ENCODE measurements around the gene PINK1.
A peak's percentile ranks its signal among the peaks of the same experiment; 100 is the strongest.
"Not testable (repeated sequence)": the region's sequence is repeated elsewhere in the genome, so short reads cannot be mapped to it uniquely, and the experiment has no call there.

PINK1 gene

GRCh38 chr1:20633190-20634064 lies at the start of gene PINK1:
Gene PINK1, plus strand, starts transcription at chr1:20633458. Its CDS starts 91 bp downstream, at chr1:20633549.
- DNase-seq = peak; percentile 82

DNA sequence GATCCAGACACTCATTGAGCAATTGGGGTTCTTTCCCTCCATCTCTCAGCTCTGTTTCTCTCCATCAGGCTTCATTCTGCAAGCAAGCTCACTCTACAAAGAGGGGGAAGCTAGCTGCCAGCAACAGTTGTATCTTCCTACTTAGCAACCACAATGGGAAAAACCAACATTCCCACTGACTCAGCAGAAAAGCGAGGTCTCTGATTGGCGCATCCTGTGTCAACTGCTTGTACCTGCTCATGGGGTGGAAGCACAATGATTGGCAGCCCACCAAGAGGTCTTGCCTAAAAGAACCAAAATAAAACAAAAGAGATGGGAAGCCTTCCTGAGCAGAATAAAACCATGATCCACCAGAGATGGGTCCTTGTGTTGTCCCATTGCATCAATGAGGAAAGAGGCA lies 48.4 kb upstream of the PINK1 start:
- no peak for DNase-seq

DNA sequence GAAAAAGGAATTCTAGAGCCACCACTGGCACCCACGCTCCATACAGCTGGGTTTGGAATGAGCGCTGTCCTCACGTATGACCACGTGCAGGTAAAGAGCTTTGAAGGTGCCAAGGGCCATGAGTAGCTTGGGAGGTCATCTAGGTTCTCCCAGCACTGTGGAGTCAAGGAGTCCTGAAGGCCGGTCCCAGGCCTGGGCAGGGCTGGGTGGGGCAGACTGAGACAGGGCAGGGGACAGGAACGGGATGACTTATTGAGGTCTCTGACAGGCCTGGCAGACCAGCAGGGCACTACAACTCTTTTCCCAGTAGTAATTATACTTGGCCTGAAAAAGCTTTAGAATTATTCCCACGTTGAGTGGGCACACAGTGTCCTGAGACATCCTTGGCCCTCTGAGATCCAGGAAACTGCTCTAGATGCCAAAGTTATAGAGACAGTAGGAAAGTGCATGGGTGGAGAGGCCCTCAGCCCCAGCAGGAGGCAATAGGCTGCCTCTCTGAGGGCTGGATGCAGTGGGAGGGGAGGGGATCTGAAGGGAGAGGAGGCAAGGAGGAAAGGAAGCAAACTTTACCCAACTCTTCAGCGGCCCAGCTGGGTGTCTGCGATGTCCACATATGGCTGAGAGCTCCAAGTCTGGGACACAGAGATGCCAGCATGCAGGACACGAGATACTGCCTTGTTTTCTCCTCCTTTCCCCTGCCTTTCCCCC lies 46.2 kb upstream of the PINK1 start:
- no peak for DNase-seq

DNA sequence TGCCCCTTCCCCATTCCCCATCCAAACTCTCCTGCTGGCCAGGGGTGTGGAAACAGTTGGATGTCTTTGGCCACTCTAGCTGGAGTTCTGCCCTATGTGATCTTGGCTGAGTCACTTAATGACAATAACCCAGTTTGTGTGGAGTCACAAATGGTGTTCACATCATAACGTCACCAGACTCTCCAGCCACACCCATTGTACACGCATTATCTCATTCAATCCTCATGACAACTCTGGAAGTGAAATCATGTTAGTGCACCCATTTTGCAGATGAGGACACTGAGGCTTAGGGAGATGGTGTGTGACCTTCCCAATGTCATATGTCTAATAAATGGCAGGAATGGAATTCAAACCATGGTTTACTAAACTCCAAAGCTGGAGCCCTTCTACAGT lies 45.6 kb upstream of the PINK1 start:
- no peak for DNase-seq

DNA sequence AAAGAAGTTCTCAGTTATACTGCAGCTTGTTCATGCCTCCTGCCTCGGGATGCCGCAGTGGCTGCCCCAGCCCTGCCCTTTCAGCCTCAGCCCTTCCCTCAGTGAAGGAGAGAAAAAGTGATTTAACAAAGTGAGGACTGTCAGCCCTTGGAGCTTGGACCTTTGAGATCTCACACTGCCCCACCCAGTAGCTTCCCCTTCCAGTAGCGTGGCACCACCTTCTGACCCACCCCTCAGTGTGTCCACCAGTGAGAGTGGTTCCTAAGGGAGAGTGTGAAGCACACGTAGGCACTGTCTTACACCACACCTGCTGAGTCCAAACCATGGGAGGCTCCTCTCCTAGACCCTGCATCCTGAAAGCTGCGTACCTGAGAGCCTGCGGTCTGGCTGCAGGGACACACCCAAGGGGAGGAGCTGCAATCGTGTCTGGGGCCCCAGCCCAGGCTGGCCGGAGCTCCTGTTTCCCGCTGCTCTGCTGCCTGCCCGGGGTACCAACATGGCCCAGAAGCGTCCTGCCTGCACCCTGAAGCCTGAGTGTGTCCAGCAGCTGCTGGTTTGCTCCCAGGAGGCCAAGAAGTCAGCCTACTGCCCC lies 44.5 kb upstream of the PINK1 start, which contains the start of gene CDA:
CDA (plus strand) TSS at position 464 of the 592 bp plus-strand sequence; CDS start at position 497, 33 bp downstream.
- no peak for DNase-seq

DNA sequence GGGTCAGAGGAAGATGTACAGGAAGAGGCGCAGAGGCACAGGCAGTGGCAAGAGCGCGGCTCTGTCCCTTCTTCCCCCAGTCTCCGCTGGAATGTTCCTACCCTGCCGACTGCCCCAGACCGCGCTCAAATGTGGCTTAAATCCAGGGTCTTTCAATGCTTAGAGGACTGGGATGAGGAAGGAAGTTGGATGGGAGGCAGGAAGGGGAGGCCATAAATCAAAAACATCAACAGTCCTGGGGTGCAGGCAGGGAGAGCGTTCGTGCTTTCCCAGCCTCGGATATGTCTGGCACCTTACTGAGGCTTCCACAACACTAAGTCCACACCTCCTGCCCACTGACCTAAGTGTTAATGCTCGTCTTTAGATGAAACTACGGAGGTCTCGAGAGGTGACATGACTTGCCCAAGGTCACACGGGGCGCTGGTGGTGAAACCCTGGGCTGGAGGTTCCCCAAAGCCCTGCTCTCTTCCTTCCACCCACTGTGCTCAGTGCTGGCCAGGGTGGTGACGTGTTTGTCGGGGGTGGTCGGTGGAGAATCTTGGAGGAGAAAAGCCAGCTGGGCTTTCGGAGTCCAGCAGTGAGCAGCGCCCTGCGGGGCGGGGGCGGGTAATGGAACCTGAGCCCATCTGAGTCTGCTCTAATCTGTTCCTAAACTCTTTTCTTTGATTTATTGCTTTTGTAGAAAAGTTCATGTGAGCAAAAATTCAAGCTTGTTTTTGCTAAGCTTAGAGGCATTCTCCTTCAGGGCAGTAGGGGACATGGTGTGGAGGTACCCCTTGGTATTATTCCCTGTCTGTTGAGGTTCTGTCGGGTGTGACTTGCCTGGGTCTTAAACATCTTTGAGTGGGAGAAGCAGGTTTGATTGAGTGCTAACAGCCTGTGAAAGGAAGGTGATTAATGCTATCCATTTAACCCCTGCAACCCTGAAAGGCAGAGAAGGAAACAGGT lies 43.7 kb upstream of the PINK1 start:
- no peak for DNase-seq

DNA sequence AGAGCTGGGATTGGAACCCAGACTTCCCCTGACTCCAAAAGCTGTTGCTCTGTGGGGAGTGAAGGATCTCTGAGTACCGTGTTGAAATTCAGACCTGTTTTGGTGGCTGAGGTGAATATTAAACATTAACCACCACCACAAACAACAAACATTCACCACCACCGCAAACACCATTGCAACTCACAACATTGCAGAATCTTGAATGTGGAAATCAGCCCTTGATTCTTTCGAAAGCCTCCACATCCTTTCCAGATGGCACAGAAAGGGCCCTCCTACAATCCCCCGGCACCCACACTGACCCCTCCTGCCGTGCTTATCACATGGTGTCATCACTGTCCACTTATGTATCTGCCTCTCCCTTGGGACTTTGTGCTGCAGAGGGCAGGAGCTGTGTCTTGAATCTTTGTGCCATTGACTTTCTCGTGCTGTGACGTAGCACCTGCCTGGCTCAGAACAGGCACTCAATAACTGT lies 42.9 kb upstream of the PINK1 start:
- no peak for DNase-seq

DNA sequence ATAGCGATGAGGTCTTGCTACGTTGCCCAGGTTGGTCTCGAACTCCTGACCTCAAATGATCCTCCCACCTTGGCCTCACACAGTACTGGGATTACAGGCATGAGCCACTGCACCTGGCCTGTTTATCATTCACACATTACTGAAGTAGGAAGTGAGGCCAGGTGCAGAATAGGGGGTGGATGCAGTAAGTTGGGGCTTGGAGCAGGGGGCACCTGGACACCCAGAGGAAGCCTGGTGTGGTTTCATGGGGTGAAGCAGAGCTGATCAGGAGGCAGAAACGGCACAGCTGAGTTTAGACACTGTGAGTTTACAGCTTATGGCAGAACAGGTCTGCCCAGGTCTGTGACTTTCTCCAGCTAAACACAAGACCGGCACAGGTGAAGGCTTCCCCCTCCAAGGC lies 39.5 kb upstream of the PINK1 start:
- no peak for DNase-seq

- no peak for DNase-seq
Observed at GRCh38 chr1:20594746-20595145, 38.5 kb upstream of the PINK1 start.

DNA sequence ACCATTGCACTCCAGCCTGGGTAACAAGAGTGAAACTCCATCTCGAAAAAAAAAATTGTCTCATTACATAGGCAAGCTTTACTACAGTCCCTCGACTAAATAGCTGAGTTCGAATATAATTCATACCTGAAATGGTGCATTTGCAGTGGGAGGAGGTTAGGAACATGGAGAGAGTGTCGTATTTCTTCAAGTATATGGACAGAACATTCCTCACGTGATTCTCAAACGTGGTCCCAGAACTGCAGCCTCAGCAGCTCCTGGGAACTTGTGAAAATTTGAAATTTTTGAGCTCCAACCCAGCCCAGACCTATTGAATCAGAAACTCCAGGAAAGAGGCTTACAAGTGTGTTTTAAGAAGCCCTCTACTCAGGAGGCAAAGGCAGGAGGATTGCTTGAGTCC lies 37.2 kb upstream of the PINK1 start:
- DNase-seq = no peak

DNA sequence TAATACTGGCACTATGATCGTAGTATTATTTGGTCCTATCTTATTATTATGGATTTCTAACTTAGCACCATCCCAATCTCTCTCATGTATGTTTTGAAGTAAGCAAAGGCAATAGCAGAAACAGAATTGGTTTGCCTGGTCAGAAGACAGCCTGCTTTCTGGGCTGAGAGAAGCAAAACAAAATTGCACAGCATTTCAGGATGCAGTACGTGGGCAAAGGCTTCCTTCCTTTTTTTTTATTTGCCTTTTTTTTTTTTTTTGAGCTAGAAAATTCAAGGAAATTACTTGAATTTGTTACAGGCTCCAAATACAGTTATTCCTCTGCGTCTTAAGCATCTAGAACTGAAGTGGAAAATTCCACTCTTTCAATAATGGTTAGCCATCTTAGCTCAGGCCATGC lies 35.6 kb upstream of the PINK1 start:
- no peak for DNase-seq

GRCh38 chr1:20600156-20600555 lies 33.1 kb upstream of the PINK1 start:
- DNase-seq = no peak

DNA sequence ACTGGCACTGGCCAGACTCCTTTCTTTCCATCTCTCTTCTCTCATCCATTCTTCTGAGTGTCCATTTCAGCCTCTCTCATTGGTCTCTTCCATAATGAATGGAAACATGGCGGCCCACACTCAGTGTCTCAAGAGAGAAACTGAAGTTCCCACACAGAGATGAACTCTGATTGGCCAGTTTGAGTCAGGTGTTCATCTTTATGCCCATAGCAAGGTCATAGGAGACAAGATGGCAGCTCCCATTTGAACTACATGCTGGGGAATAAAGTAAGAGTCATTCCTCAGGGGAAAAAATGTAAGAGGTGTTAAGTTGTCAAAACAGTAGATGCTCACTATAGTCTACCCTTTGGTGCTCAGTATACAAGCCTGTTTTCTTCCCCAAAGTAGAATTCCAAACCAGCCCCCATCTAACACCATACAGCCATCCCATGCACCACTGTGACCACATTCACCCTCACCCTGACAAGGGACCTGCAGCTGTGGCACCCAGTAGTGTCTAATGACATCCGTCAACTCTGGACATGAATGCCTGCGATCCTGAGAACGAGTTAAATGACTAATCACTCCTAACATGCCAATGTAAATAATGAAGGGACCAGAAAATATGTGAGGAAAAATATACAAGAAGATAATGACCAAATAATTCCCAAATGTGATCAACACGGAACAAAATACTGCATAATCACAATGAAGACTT lies 32.0 kb upstream of the PINK1 start:
- DNase-seq = no peak

DNA sequence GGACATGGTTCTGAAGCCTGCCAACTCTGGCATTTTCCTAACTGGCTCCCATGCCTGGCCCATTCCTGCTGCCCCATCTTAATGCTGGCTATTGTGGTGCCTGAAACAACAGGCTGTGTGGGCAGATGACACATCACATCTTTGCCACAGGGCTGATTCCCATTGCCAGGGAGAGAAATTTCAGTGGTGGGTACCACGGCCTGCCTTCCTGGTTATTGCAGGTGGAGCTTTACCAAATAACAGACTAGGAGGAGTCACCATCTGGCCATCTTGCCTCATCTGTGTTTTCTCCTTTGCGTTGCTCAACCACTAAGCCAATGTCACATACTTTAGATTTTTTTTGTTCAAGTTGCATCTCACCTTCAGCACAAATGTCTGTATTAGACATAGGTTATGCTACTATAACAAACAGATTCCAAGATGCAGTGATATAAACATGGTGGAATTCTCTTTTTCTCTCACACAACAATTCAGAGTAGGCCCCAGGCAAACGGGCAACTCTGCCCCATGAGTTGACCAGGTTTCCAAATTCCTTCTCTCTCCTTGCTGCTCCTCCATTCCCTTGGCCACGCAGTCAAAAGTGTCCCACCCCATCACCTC lies 30.3 kb upstream of the PINK1 start:
- DNase-seq = no peak

- no peak for DNase-seq
Observed at GRCh38 chr1:20603504-20604464, 29.5 kb upstream of the PINK1 start.

DNA sequence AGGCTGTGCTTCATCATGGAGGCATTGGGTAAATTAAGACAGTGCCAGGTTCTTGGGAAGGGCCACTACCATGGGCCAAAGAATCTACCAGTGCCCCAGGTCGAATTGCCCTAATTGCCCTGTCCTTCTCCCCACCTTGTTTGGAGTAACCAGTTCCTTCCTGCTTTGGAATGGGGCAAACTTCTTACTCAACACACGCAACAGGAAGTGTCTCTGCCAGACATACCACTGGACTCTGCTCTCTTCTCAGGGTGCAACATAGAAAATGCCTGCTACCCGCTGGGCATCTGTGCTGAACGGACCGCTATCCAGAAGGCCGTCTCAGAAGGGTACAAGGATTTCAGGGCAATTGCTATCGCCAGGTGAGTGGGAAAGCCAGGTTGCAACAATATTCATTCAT lies 28.6 kb upstream of the PINK1 start:
- DNase-seq = no peak

DNA sequence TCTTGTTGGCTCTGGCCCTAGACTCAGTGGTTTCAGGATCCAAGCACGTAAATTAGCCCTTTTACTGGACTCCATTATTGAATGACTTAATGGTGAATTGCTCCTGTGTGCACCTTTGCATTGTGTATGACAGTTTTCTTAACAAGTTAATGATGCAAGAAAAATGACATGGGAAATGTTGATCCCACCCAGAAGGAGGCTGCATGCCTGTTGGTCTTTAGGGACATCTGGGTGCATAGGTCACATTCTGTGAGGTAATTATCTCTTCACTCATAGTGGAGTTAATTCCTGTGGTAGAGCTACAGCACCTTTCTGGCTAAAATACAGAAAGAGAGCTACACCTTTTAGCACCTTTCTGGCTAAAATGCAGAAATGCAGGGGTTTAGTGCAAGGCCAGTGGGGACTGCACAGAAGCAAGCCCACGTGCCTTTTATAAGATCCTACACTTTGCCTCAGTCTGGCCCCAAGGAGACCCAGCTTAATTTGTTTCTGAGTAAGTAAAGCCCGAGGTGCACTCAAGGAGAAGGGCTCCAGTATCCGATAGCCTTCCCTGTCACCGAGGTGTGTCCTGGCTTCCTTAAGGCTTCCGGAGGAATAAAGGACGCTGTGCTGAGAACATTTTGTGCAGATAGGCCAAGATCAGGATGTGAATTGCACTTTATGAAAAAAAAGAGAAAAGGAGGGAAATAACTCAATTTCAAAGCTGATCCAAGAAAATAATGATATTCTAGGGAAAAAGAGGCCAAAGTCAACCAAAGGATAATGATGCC lies 26.3 kb upstream of the PINK1 start:
- DNase-seq = not testable (repeated sequence)

GRCh38 chr1:20609541-20609940 lies 23.7 kb upstream of the PINK1 start:
- no peak for DNase-seq

- DNase-seq = no peak
Observed at GRCh38 chr1:20610970-20611369, 22.3 kb upstream of the PINK1 start.

Data from stimulated activated CD4-positive, alpha-beta T cell treated with anti-CD3 and anti-CD28 coated beads, Interleukin-4, amount 100 ng/mL, for 1 hour (primary cell).